DMS53 treated with DMSO at 0.1 percent for 48 hours (cell line): Measurements from ENCODE around the gene B4GALT2.

Source experiments
- DNase-seq: peaks from one replicate; lab custom pipeline; 2025; ENCODE audit not compliant: unreplicated experiment; lab: John Stamatoyannopoulos, UW

Gene B4GALT2

GRCh38 chr1:44025816-44026215 is 46.8 kb downstream of the B4GALT2 start:
- DNase-seq, result no peak

GRCh38 chr1:44027320-44027719 is 48.3 kb downstream of the B4GALT2 start:
- DNase-seq, result no peak

DNA sequence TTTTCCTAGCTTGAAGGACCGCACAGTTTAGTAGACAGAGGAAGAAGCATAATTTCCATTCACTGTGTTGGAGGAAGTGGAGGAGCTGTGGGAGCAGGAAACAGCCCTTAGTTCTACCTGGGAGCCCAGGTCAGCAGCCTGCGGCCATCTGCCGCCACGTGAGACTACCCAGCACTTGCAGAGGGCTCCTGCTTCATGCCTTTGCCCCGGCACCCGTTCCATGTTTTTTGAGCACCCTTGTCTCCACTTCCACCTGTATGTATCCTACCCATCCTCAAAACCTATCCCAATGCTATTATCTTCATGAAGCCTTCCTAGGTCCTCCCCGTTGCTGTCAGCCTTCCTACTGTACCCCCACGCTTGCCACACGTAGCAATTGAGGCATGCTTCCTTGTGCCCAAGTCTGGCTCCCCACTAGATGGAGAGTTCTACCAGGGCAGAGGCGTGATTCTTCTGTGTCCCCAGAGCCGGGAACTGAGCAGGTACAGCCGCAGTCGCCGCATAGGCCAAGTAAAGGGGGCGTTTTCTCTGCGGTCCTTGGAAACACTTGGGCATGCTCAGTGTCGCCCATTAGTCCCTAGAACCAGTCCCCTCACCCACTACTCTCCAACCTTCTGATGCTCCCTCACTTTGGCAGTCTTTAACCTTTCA is 50.4 kb downstream of the B4GALT2 start:
- no peak for DNase-seq

DNA sequence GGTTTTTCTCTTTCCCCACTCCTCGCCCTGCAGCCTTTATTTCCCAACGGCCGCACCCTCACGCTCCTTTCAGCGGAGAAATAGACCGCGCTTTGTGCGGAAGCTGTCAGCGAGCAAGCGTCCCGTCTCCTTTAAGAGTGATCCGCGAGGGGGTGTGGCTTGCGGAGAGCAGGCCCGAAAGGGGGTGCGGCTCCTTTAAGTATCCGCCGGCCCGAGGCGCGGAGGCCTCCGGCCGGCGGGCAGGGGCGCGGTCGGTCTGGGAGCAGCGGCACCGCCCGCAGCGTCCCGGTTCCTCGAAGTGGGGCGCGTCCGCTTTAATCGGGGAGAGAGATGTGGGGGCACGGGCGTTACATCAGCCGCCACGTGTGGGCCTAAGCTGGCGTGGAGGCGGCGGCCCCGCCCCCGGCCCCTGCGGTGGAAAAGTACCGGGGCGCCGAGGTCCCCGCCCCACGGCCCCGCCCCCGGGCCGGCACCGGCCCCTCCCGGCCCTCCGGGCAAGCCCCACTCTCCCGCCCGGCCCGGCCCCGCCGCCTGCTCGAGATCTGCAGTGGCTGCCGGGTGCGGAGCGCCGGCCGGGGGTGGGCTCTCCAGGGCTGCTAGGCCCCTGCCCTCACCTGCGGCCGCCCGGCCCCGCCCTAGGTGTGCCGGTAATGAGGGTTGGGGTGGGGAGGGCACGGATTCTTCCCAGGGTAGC is 51.0 kb downstream of the B4GALT2 start:
- peak; percentile 81 for DNase-seq

DNA sequence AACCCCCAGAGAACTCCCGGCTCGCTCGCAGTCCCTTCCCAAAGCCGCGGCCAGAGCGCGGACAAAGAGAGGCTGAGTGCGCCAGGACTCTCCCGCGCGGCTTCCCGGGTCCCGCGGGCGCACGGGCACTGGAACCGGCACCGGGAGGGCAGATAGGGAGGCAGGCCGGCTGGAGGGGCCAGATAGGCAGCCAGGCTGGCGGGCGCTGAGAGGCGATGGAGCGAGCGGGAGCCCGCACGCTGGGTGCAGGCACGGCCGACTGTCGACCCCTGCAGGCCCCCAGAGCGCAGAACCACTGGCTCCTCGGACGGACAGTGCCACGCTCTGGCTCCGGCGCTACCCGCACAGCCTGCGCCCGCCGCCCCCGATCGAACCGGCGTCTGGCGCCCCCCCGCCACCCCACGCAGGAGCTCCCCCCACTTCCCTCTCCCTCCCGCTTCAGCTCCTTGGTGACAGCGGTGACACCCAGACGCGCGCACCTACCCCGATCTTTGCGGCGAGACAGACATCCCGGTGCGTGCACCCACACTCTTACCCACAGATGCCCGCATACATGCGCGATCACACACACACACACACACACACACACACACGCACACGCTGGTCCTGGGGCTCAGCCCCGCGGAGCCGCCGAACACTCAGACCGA is 51.7 kb downstream of the B4GALT2 start:
- peak; percentile 49 for DNase-seq

GRCh38 chr1:44031252-44032169 is 52.5 kb downstream of the B4GALT2 start, which contains the start of gene SLC6A9:
TSS of gene SLC6A9 (minus strand) at chr1:44031462. CDS start at chr1:44024277, 7,185 bp downstream.
- no peak for DNase-seq

DNA sequence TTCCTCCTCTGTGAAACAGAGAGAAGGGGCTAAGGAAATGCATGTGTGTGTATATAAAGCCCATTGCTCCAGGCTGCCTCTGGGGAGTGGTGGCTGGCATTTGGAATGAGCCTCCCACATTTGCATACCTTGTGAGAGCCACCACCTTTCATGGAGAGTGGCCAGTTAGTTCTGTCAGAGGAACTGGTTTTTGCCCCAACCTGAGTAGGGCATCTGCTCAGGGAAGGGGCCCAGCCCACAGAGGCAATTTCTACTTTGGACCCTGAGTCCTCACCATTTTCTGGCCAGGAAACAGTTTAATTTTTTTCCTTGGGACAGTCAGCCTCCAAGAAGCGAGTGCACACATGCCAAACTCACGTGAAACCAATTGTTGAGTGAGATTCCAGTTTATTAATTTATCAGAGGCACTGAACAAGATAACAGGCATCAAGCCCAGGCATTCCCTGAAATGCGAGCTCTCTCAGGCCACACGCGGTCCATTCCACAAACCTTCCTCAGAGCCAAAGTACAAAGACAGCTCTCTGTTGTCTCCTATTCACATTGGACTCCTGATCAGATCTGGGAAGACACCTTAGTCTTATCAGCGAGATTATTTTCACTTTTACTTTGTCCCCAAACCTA is 53.3 kb downstream of the B4GALT2 start:
- DNase-seq, result peak; percentile 1

DNA sequence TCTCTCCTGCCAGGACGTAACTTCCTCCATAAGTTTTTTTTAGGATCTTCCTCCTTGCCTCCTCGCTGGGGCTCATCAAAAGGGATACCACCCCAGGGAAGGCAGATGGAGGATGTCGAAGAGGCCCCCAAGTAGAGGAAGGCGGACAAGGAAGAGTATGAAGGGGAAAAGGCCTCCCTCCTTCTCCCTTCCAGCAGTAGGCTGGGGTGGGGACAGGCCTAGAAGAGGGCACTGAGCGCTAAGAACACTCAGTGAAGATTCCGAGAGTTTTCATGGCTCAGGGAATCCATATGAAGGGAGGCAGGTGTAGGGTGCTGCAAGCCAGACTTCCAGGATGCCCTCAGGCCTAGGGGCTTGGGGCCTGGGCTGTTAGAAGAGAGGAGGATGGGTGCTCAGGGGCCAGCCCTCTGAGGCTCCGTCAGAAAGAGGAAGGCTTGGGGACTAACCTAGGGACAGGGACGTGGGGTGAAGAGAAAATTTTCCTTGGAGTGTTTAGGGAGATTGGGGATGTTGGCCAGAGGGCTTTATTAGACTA is 54.1 kb downstream of the B4GALT2 start:
- no peak for DNase-seq

DNA sequence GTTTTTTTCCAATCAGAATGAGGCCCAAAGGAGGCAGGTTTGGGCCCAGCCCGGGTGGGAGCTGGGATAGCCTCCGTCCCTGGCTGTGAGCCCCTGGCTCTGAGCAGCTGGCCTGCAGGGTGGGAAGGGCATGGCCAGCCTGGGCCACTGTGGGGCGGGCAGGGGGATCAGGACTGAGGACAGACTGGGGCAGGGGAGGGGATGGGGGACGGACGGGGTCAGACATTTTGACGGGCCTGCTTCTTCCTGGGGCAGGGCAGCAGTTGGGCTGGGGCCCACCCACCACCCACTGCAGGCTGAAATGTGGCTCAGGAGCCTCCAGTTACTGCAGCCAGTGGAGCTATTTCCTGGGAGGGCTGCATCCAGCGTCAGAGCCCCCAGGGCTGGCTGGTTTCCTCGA is 54.7 kb downstream of the B4GALT2 start:
- no peak for DNase-seq

GRCh38 chr1:44034423-44034822 is 55.4 kb downstream of the B4GALT2 start:
- no peak for DNase-seq

DNA sequence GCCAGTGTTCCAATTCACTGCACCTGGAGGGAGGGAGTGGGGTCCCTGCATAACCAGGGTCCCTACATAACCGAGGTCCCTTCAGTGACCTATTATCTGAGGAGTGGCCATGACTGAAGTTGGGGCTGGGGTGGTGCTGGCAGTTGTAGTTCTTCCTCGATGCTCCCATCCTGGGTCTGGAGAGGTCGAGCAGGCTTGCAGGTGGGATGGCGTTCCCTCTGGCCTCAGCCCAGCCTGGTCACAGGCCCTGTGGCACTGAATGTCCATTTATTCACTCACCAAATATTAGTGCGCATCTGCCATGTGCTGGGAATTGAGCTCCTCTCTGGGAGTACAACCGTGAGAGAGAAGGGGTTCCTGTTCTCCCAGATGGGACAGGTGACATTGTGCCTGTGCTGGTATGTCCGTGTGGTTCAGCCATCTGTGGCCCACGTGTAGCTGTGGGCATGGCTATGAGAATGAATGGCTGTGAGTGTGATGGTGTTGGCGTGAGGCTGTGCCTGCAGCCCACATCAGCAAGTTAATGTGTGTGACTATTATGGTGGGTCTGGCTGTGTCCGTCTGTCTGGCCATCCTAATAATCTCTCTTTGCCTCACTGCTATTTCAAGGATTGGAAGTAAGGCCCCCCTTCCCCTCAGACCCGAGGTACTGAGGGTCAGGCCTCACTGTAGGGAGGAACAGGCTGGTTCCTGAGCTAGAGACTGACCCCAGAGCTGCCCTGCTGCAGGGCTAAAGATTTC is 56.1 kb downstream of the B4GALT2 start:
- no peak for DNase-seq

GRCh38 chr1:44035726-44036408 is 56.9 kb downstream of the B4GALT2 start:
- DNase-seq, result no peak

DNA sequence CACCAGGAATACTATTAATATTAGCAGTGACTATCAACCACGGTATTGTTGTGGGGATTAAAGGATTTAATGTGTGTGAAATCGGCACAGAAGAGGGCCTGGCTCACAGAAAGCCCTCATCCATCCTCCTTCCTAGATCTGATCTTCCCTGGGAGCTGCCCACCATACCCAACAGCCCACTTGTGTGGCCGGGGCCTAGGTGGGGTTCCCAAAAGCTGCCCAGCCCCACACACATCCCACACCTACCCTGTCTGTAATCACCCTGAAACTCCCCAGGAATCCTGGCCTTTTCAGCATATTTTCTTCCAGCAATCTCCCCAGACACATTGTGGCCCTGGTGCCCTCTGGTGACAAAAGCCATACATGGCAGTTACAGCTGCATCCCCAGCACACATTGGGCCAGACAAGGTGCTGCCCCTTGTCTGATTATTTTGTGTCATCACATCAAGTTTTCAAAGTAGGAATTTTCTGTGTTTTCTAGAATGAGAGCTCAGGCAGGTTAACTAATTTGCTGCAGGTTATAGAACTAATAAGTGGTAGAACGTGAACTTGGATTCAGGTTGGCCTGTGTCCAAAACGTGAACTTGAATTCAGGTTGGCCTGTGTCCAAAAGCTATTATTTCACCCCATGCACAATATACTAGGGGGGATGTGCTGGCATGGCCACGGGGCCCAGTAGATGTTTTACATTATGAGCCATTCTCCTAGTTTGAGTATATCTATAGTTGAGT is 57.6 kb downstream of the B4GALT2 start:
- peak; percentile 54 for DNase-seq

DNA sequence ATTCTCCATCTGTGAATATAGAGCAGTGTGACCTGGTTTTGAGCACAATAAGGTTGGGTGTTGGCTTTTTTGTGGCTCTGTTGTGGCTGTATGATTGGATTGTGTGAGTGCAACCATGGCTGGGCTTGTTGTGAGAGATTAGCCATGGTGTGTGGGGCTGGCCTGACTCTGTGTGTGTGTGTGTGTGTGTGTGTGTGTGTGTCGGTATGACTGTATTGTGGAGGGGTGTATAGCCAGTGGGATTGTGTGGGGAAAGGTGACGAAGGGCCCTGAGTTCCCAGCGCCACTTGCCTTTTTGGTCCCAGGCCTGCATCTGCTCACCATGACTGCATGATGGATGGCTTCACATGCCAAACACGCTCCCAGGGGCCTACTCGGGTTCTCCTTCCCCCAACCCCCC is 58.1 kb downstream of the B4GALT2 start:
- DNase-seq, result no peak

DNA sequence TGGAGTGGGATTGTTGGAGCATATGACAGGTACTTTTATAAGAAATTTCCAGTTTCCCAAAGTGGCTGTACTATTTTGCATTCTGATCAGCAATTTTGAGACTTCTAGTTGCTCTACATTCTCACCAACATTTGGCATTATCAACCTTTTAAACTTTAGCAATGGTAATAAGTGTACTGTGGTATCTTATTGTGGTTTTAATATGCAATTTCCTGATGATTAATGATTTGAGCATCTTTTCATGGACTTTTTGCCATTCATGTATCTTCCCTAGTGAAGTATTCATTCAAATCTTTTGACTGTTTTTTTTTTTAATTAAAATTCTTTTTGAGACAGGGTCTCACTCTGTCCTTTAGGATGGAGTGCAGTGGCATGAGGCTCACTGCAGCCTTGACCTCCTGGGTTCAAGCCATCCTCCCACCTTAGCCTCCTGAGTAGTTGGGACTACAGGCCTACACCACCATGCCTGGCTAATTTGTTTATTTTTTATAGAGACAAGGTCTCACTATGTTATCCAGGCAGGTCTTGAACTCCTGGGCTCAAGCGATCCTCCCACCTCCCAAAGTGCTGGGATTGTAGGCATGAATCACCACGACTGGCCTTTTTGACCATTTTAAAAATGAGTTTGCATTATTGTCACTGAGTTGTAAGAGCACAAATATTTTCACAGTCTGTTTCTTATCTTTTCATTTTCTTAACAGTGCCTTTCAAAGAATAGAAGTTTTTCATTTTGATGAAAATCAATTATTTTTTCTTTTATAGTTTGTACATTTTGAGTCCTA is 60.1 kb downstream of the B4GALT2 start:
- DNase-seq, result no peak

- DNase-seq, result no peak
These were observed 61.4 kb downstream of the B4GALT2 start for GRCh38 chr1:44040418-44040817.
